Sigmoid colon (tissue), 7 donors: ENCODE data around the gene TBCEL. TPM values are rescaled to one million over a fixed set of nuclear protein-coding genes. Genes with fewer than 3 reads are reported as not detected.

Experiments
- DNase-seq: peaks from one replicate; pipeline ENCODE4 v3.0.0-alpha.2; 2019
- H3K27ac ChIP-seq, 4 donors: fragments of 200-600 bp; sonication (generic); one replicate each; pipeline ENCODE4 v1.5.1; 2016 to 2019; ENCODE audit warnings: mild to moderate bottlenecking in 1 of 4
- H3K27me3 ChIP-seq, 3 donors: fragments of 200-600 bp; sonication (generic); one replicate each; pipeline ENCODE4 v1.5.1; 2019; ENCODE audit warnings: mild to moderate bottlenecking in 1 of 3
- H3K36me3 ChIP-seq, 4 donors: fragments of 200-600 bp; sonication (generic); one replicate each; pipeline ENCODE4 v1.5.1; 2016 to 2019
- H3K4me1 ChIP-seq, 4 donors: fragments of 200-600 bp; sonication (generic); one replicate each; pipeline ENCODE4 v1.5.1; 2017 to 2019
- H3K4me3 ChIP-seq, 4 donors: fragments of 200-600 bp; sonication (generic); one replicate each; pipeline ENCODE4 v1.5.1; 2017 to 2019; ENCODE audit warnings: mild to moderate bottlenecking in 2 of 4, moderate library complexity in 1 of 4
- H3K9me3 ChIP-seq, 4 donors: fragments of 200-600 bp in 3 of 4; sonication (generic) in 3 of 4; one replicate each; pipeline versions ENCODE4 v1.5.1 to v1.6.1; 2013 to 2019
- CTCF ChIP-seq, 4 experiments: fragments of 450-650 bp in 3 of 4; fragments of 200-600 bp in 1 of 4; IDR thresholded peaks; one replicate each; pipeline ENCODE4 v1.5.1; 2016 to 2019; ENCODE audit warnings: antibody characterized with exemption in 4 of 4, mild to moderate bottlenecking in 3 of 4, moderate library complexity in 2 of 4
- EP300 ChIP-seq, 4 donors: sonication (generic); formaldehyde crosslinking; IDR thresholded peaks; one replicate each; pipeline ENCODE4 v1.6.1; 2017; ENCODE audit warnings: antibody characterized with exemption in 4 of 4
- POLR2A ChIP-seq, 2 donors: fragments of 450-650 bp; IDR thresholded peaks; one replicate each; pipeline ENCODE4 v1.6.1; 2016; ENCODE audit warnings: antibody characterized with exemption in 2 of 2, mild to moderate bottlenecking in 2 of 2, moderate library complexity in 2 of 2
- POLR2AphosphoS5 ChIP-seq, 4 donors: sonication (generic); formaldehyde crosslinking; IDR thresholded peaks; one replicate each; pipeline ENCODE4 v1.6.1; 2017; ENCODE audit warnings: antibody characterized with exemption in 4 of 4
- WGBS, 2 donors: extraction: QIAGEN DNeasy Blood & Tissue Kit; methylation state at CpG; one replicate each; pipeline ENCODE4 v1.1.7; 2013; 5-methylcytosine and 5-hydroxymethylcytosine counted together
- intact Hi-C: fragments of 100-400 bp; cut with DNase I; formaldehyde crosslinking; loops from one replicate; pipeline ENCODE4 v1.15.1; 2023
- polyA plus RNA-seq, 3 donors: library from polyadenylated mRNA; stranded (reverse); fragments of 200-250 nt; gene quantifications; one replicate each; pipeline ENCODE4 v1.2.3, GENCODE V29; 2013
- total RNA-seq, 4 donors: library from RNA; depleted of rRNA; stranded (reverse); fragments of >200 nt; gene quantifications; one replicate each; pipeline ENCODE4 v1.1.0, GENCODE V29; 2016
- donor health status: healthy with polysubstance abuse.
- donor health status: Bipolar disorder and iron deficiency.
- donor health status: healthy.

TBCEL gene
- total and polyA plus RNA-seq, 7 donors = 4.2 to 53.3 (median 22.4) TPM

GRCh38 chr11:121032546-121032945 lies 8.6 kb downstream of the TBCEL start:
- Histone ChIP-seq H3K9me3 (no peaks in the 10 kb centered on the region), H3K27me3 (no peaks in the 10 kb centered on the region), H3K27ac (no peak overlapping the region), H3K4me1 (no peaks in the 10 kb centered on the region), H3K36me3 (no peaks in the 10 kb centered on the region), H3K4me3 (no peak overlapping the region)
- TF ChIP-seq EP300 (IDR thresholded peaks at IDR 0.05) (no peak), POLR2AphosphoS5 (IDR thresholded peaks at IDR 0.05) (no peak), POLR2A (IDR thresholded peaks at IDR 0.05) (no peak), CTCF (IDR thresholded peaks at IDR 0.05) (no peak)
- WGBS, 2 donors = 92 to 93% methylated on average over 3 of the region's 3 CpGs
- no peak for DNase-seq
- intact Hi-C loops = no loop called here

GRCh38 chr11:121033635-121034034 lies 9.7 kb downstream of the TBCEL start:
- H3K27ac ChIP-seq = no peak overlapping the region
- intact Hi-C loops = no loop called here
- no peak for TF ChIP-seq EP300 (IDR thresholded peaks at IDR 0.05)
- TF ChIP-seq CTCF (IDR thresholded peaks at IDR 0.05) = no peak
- TF ChIP-seq POLR2A (IDR thresholded peaks at IDR 0.05) = no peak
- no peak for TF ChIP-seq POLR2AphosphoS5 (IDR thresholded peaks at IDR 0.05)
- no peak for DNase-seq
- H3K27me3 ChIP-seq = no peaks in the 10 kb centered on the region
- no peaks in the 10 kb centered on the region for H3K4me1 ChIP-seq
- H3K36me3 ChIP-seq = no peaks in the 10 kb centered on the region
- WGBS, 2 donors = 93 to 94% methylated on average over 4 of the region's 4 CpGs
- H3K9me3 ChIP-seq = no peaks in the 10 kb centered on the region
- H3K4me3 ChIP-seq = no peak overlapping the region

- no peak for TF ChIP-seq POLR2AphosphoS5 (IDR thresholded peaks at IDR 0.05)
- no peak for TF ChIP-seq CTCF (IDR thresholded peaks at IDR 0.05)
- no peak for TF ChIP-seq EP300 (IDR thresholded peaks at IDR 0.05)
- no peak for TF ChIP-seq POLR2A (IDR thresholded peaks at IDR 0.05)
- H3K27me3 ChIP-seq = no peaks in the 10 kb centered on the region
- H3K36me3 ChIP-seq = no peaks in the 10 kb centered on the region
- H3K9me3 ChIP-seq = no peaks in the 10 kb centered on the region
- WGBS, 2 donors = 61 to 65% methylated on average over 4 of the region's 4 CpGs
- H3K4me1 ChIP-seq = peaks cover 0 to 3% (median 0%) of the 10 kb centered on the region in 4 donors
- no peak for DNase-seq
- H3K4me3 ChIP-seq = no peak overlapping the region
- no peak overlapping the region for H3K27ac ChIP-seq
- intact Hi-C loops = no loop called here
These were observed 11.4 kb downstream of the TBCEL start for GRCh38 chr11:121035169-121035755.

- DNase-seq = no peak
- no peak overlapping the region for H3K4me3 ChIP-seq
- H3K27ac ChIP-seq = no peak overlapping the region
- WGBS, 2 donors = 73 to 80% methylated on average over 3 of the region's 3 CpGs
- peaks cover 0 to 4% (median 0%) of the 10 kb centered on the region in 4 donors for H3K4me1 ChIP-seq
- no peaks in the 10 kb centered on the region for H3K9me3 ChIP-seq
- H3K27me3 ChIP-seq = no peaks in the 10 kb centered on the region
- intact Hi-C loops = no loop called here
- TF ChIP-seq POLR2A (IDR thresholded peaks at IDR 0.05) (no peak), EP300 (IDR thresholded peaks at IDR 0.05) (no peak), POLR2AphosphoS5 (IDR thresholded peaks at IDR 0.05) (no peak), CTCF (IDR thresholded peaks at IDR 0.05) (no peak)
- no peaks in the 10 kb centered on the region for H3K36me3 ChIP-seq
These were observed 11.9 kb downstream of the TBCEL start for GRCh38 chr11:121035780-121036179.

GRCh38 chr11:121037016-121037415 lies 13.1 kb downstream of the TBCEL start:
- H3K4me1 ChIP-seq = peaks cover 0 to 4% (median 0%) of the 10 kb centered on the region in 4 donors
- TF ChIP-seq EP300 (IDR thresholded peaks at IDR 0.05) (no peak), POLR2AphosphoS5 (IDR thresholded peaks at IDR 0.05) (no peak), CTCF (IDR thresholded peaks at IDR 0.05) (no peak), POLR2A (IDR thresholded peaks at IDR 0.05) (no peak)

More at GRCh38 chr11:121037016-121037415, 13.1 kb downstream of the TBCEL start:
- no peaks in the 10 kb centered on the region for H3K9me3 ChIP-seq
- no peak overlapping the region for H3K4me3 ChIP-seq
- H3K27me3 ChIP-seq = no peaks in the 10 kb centered on the region
- 42 to 74% methylated on average over 1 of the region's 1 CpG for WGBS, 2 donors
- no peaks in the 10 kb centered on the region for H3K36me3 ChIP-seq
- no peak for DNase-seq
- no peak overlapping the region for H3K27ac ChIP-seq
- intact Hi-C loops = no loop called here
